Right lobe of liver (tissue), 6 donors: ENCODE measurements around the gene AK1. TPM values are rescaled to one million over a fixed set of nuclear protein-coding genes. Genes with fewer than 3 reads are reported as not detected.

Experiments
- ATAC-seq, 4 donors: fragments of 200-7000 bp; cut with Tn5 transposase; one replicate each; pipeline ENCODE4 v1.9.1; 2020; ENCODE audit warnings: mild to moderate bottlenecking in 4 of 4, moderate library complexity in 4 of 4
- DNase-seq, 3 donors: peaks; one replicate each; pipeline ENCODE4 v3.0.0-alpha.2; 2020
- H3K27ac ChIP-seq, 3 donors: fragments of 200-600 bp; one replicate each; pipeline ENCODE4 v1.8.0; 2022
- H3K27me3 ChIP-seq, 2 donors: fragments of 200-600 bp; one replicate each; pipeline ENCODE4 v1.8.0; 2022
- H3K36me3 ChIP-seq, 4 donors: fragments of 200-600 bp; sonication (generic) in 1 of 4; one replicate each; pipeline versions ENCODE4 v1.5.1 to v1.8.0; 2017 to 2022; ENCODE audit warnings: control low read depth in 1 of 4
- H3K4me1 ChIP-seq, 4 donors: fragments of 200-600 bp; sonication (generic) in 1 of 4; one replicate each; pipeline versions ENCODE4 v1.5.1 to v1.8.0; 2017 to 2022; ENCODE audit warnings: control low read depth in 1 of 4
- H3K4me3 ChIP-seq, 3 donors: fragments of 200-600 bp; one replicate each; pipeline ENCODE4 v1.8.0; 2022
- H3K9me3 ChIP-seq, 4 donors: fragments of 200-600 bp; sonication (generic) in 1 of 4; one replicate each; pipeline versions ENCODE4 v1.5.1 to v1.8.0; 2017 to 2022; ENCODE audit warnings: control low read depth in 1 of 4
- CTCF ChIP-seq, 4 donors: fragments of 200-600 bp in 3 of 4; fragments of 450-650 bp in 1 of 4; IDR thresholded peaks; one replicate each; pipeline versions ENCODE4 v1.5.1 to v1.8.0; 2016 to 2022; ENCODE audit warnings: antibody characterized with exemption in 4 of 4, mild to moderate bottlenecking in 2 of 4
- POLR2A ChIP-seq: fragments of 450-650 bp; IDR thresholded peaks from one replicate; pipeline ENCODE4 v1.6.1; 2017; ENCODE audit warnings: antibody characterized with exemption, mild to moderate bottlenecking
- WGBS: methylation state at CpG from one replicate; pipeline ENCODE4 v1.1.6; 2018; ENCODE audit warnings: low coverage, low lambda C conversion rate; ENCODE audit not compliant: insufficient coverage; ENCODE audit errors: missing lambda C conversion rate; 5-methylcytosine and 5-hydroxymethylcytosine counted together
- intact Hi-C, 2 donors: fragments of 100-400 bp; cut with DNase I; formaldehyde crosslinking; loops; one replicate each; pipeline versions ENCODE4 v1.11.2 to v1.14.1; 2022
- total RNA-seq, 6 experiments: library from RNA; depleted of rRNA in 2 of 6; stranded (reverse); fragments of >200 nt in 2 of 6; fragmentation: NEBNext Ultra II Directional in 3 of 6; extraction: Animal tissue kit (Norgen Biotek cat#: 25700) in 3 of 6; gene quantifications; one replicate each; pipeline versions ENCODE4 v1.1.0 to v1.2.4, GENCODE V29; 2016 to 2023
- donor health status: DM: no; HTN: yes; CAD: no.
- donor health status: DM: no; HTN: no; CAD: no.
- donor health status: DM: no; HTN: no; CAD: no.
- donor health status: DM: no; HTN: yes; CAD: no.
- donor health status: DM: no; HTN: yes; CAD: no.

Gene AK1
- total RNA-seq, 6 experiments from 2014 or later, result 31.4 to 78.6 (median 51.7) TPM

GRCh38 chr9:127903557-127904475, 26.3 kb upstream of the AK1 start:
- no peaks in the 10 kb centered on the region for H3K9me3 ChIP-seq
- 39% methylated on average over 4 of the region's 17 CpGs for WGBS
- no peaks in the 10 kb centered on the region for H3K36me3 ChIP-seq
- DNase-seq (peak in 1 of 3 donors; percentile 79), ATAC-seq (peak; percentile 25 to 44 (median 30))
- H3K27me3 ChIP-seq, result no peaks in the 10 kb centered on the region
- intact Hi-C loops, result no loop called here
- H3K27ac ChIP-seq, result peak overlapping the region; percentile 43 to 60 (median 55)
- peaks cover 0 to 22% (median 8%) of the 10 kb centered on the region in 4 donors for H3K4me1 ChIP-seq
- TF ChIP-seq POLR2A (no peak), CTCF (IDR thresholded peaks at IDR 0.05) (no peak)
- H3K4me3 ChIP-seq, result no peak overlapping the region

GRCh38 chr9:127899128-127899943, 21.9 kb upstream of the AK1 start, which contains the start of gene ST6GALNAC6:
Gene ST6GALNAC6, minus strand, starts transcription at chr9:127899603. Its CDS starts 1,622 bp downstream, at chr9:127897981.
- ATAC-seq (peak; percentile 63 to 79 (median 74)), DNase-seq (peak; percentile 79 to 84 (median 83))
- Histone ChIP-seq H3K4me3 (peak within 1 kb of the TSS; percentile 88 to 95 (median 93)), H3K9me3 (no peaks in the 10 kb centered on the region), H3K4me1 (peaks cover 0 to 36% (median 18%) of the 10 kb centered on the region in 4 donors), H3K36me3 (peaks cover 0 to 19% (median 14%) of the 10 kb centered on the region in 4 donors), H3K27ac (peak within 1 kb of the TSS; percentile 67 to 93 (median 87)), H3K27me3 (no peaks in the 10 kb centered on the region)
- intact Hi-C loops, result no loop called here
- TF ChIP-seq CTCF (IDR thresholded peaks at IDR 0.05), result peak in 1 of 4 donors; percentile 12
- peak; percentile 62 for TF ChIP-seq POLR2A
- WGBS, result no CpG with 5 or more reads among the region's 89 CpGs

GRCh38 chr9:127898433-127899127, 21.1 kb upstream of the AK1 start:
- H3K27ac ChIP-seq, result peak overlapping the region; percentile 87 to 93 (median 90)
- TF ChIP-seq CTCF (IDR thresholded peaks at IDR 0.05) (no peak), POLR2A (peak; percentile 58)
- intact Hi-C loops, result no loop called here
- peak in 2 of 3 donors; percentile 69 to 72 for DNase-seq
- no peaks in the 10 kb centered on the region for H3K9me3 ChIP-seq
- 16% methylated on average over 13 of the region's 32 CpGs for WGBS
- ATAC-seq, result peak; percentile 63 to 71 (median 64)
- peaks cover 0 to 29% (median 15%) of the 10 kb centered on the region in 4 donors for H3K4me1 ChIP-seq
- peak overlapping the region; percentile 88 to 95 (median 93) for H3K4me3 ChIP-seq
- peaks cover 0 to 26% (median 21%) of the 10 kb centered on the region in 4 donors for H3K36me3 ChIP-seq
- H3K27me3 ChIP-seq, result no peaks in the 10 kb centered on the region

GRCh38 chr9:127897193-127897692, 19.8 kb upstream of the AK1 start:
- peak; percentile 86 to 91 (median 89) for DNase-seq
- TF ChIP-seq POLR2A (peak; percentile 48), CTCF (IDR thresholded peaks at IDR 0.05) (no peak)
- H3K9me3 ChIP-seq, result no peaks in the 10 kb centered on the region
- intact Hi-C loops, result no loop called here
- no peaks in the 10 kb centered on the region for H3K27me3 ChIP-seq
- H3K4me3 ChIP-seq, result peak overlapping the region; percentile 88 to 95 (median 93)
- peak; percentile 83 to 91 (median 87) for ATAC-seq
- H3K27ac ChIP-seq, result peak overlapping the region; percentile 87 to 93 (median 90)
- H3K4me1 ChIP-seq, result peaks cover 0 to 23% (median 12%) of the 10 kb centered on the region in 4 donors
- H3K36me3 ChIP-seq, result peaks cover 0 to 40% (median 28%) of the 10 kb centered on the region in 4 donors
- WGBS, result 6% methylated on average over 11 of the region's 19 CpGs
